ENCODE data around the gene CEACAM1. TPM values are rescaled to one million over a fixed set of nuclear protein-coding genes. Genes with fewer than 3 reads are reported as not detected.

CEACAM1 gene
- polyA plus RNA-seq, 1 donor (not counting 4 experiments of a cell fraction or from before 2014, with no cell fraction given), result 2.2 TPM

DNA sequence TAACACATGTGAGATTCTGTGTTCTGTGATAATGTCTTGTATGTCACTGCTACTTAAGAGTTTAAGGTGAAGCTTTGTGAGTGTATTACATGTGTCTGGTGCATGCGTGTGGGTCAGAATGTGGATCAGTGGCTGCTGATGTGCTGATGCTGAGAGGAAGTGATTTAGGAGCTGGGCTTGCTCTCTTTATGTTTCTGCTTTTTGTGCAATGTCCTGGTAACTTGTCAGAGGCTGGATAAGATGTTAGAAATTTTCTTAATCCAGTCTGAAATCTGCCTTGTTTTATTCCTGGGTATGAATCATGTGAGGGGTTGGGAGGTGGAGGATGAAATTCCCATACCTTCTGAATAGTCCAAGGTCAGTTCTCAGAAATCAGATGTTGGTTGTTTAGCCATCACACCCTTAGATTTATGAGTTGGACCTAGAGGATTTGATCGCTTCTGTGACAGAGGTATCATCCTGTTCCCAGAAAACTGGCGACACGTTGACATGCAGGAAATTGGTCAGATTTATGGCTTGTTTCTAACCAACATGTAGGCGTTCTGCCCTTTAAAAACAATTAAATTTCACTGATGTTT is 61.0 kb downstream of the CEACAM1 start:
- DNase-seq (ENCODE audit: low read depth, low spot score) (no peak), FAIRE-seq (no peak)
- Histone ChIP-seq H3K4me2 (ENCODE audit: control insufficient read depth, extremely low read depth, insufficient read depth, low read depth, low read length) (no peak overlapping the region), H3K27me3 (ENCODE audit: control insufficient read depth, extremely low read depth, insufficient read depth, low read length) (no peaks in the 10 kb centered on the region), H3K27ac (ENCODE audit: control insufficient read depth, insufficient read depth, low read length) (no peak overlapping the region), H3K9me1 (ENCODE audit: control insufficient read depth, extremely low read depth, insufficient read depth, low read length) (no peaks in the 10 kb centered on the region), H3K9me3 (ENCODE audit: control insufficient read depth, low read depth, low read length) (no peaks in the 10 kb centered on the region), H3K4me3 (ENCODE audit: control insufficient read depth in 2 of 3, extremely low read depth in 1 of 3, insufficient read depth in 2 of 3, low read depth in 1 of 3, low read length in 3 of 3) (no peak overlapping the region), H3K79me2 (ENCODE audit: control insufficient read depth, insufficient read depth, low read length) (no peaks in the 10 kb centered on the region), H4K20me1 (ENCODE audit: control insufficient read depth, extremely low read depth, insufficient read depth, low read length) (no peaks in the 10 kb centered on the region), H3K9ac (ENCODE audit: control insufficient read depth, extremely low read depth, insufficient read depth, low read length) (no peak overlapping the region), H3K4me1 (ENCODE audit: control insufficient read depth, extremely low read depth, insufficient read depth, low read length) (peaks cover 5% of the 10 kb centered on the region), H3K36me3 (ENCODE audit: control insufficient read depth in 2 of 2, extremely low read depth in 1 of 2, insufficient read depth in 2 of 2, low read length in 2 of 2) (no peaks in the 10 kb centered on the region), H2AFZ (ENCODE audit: control insufficient read depth, low read length) (no peak overlapping the region)
- dilution Hi-C loops (cut with MboI; ENCODE audit: extremely low pct_ligation_motif_present, low sequenced_read_pairs), result no loop called here
- TF ChIP-seq, protein P1, sequence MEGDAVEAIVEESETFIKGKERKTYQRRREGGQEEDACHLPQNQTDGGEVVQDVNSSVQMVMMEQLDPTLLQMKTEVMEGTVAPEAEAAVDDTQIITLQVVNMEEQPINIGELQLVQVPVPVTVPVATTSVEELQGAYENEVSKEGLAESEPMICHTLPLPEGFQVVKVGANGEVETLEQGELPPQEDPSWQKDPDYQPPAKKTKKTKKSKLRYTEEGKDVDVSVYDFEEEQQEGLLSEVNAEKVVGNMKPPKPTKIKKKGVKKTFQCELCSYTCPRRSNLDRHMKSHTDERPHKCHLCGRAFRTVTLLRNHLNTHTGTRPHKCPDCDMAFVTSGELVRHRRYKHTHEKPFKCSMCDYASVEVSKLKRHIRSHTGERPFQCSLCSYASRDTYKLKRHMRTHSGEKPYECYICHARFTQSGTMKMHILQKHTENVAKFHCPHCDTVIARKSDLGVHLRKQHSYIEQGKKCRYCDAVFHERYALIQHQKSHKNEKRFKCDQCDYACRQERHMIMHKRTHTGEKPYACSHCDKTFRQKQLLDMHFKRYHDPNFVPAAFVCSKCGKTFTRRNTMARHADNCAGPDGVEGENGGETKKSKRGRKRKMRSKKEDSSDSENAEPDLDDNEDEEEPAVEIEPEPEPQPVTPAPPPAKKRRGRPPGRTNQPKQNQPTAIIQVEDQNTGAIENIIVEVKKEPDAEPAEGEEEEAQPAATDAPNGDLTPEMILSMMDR (optimal IDR thresholded peaks at IDR 0.05 in 1 of 3, IDR thresholded peaks at IDR 0.05 in 1 of 3, conservative IDR thresholded peaks at IDR 0.05 in 1 of 3; ENCODE audit: extremely low read depth in 1 of 3, insufficient read depth in 2 of 3, low read length in 3 of 3), result no peak
- TF ChIP-seq EZH2 (IDR thresholded peaks at IDR 0.05; ENCODE audit: low read length), result no peak

DNA sequence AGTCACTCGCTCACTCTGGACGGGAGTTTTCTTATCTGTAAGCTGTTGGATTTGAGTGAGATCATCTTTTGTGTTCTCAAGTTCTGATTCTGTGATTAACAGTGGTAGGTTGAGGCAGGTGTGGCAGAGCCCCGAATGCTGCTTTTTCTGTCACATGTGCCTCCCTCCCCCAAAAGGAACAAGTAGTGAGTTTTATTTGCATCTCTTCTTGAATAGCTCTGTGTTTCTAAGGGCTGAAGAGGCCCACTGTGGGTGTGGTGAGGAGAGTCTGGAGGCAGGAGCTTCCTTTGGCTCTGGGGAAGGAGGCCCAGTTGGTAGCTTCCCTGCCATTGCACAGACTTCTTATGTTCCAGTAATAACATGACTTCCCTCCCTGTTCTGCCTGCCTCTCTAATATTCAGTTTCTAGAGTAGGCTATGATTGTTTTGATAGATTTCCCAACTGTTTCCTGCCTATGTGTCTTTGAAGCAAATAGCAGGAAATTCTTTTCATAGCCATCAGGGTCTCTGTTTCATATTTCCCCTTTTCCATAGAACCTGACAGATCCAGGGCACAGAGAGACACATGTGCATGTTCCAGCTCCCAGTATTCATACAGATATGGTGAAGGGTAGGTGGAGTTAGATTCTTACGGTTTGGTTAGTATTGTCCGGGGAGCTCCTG is 61.6 kb downstream of the CEACAM1 start:
- H3K27ac ChIP-seq (ENCODE audit: control insufficient read depth, insufficient read depth, low read length), result no peak overlapping the region
- FAIRE-seq, result no peak

More for the DNA sequence above, 61.6 kb downstream of the CEACAM1 start:
- dilution Hi-C loops (cut with MboI; ENCODE audit: extremely low pct_ligation_motif_present, low sequenced_read_pairs), result no loop called here
- Histone ChIP-seq H3K36me3 (ENCODE audit: control insufficient read depth in 2 of 2, extremely low read depth in 1 of 2, insufficient read depth in 2 of 2, low read length in 2 of 2) (no peaks in the 10 kb centered on the region), H2AFZ (ENCODE audit: control insufficient read depth, low read length) (no peak overlapping the region), H3K27me3 (ENCODE audit: control insufficient read depth, extremely low read depth, insufficient read depth, low read length) (no peaks in the 10 kb centered on the region), H3K4me1 (ENCODE audit: control insufficient read depth, extremely low read depth, insufficient read depth, low read length) (peaks cover 5% of the 10 kb centered on the region), H3K9me3 (ENCODE audit: control insufficient read depth, low read depth, low read length) (no peaks in the 10 kb centered on the region), H3K9ac (ENCODE audit: control insufficient read depth, extremely low read depth, insufficient read depth, low read length) (no peak overlapping the region), H3K79me2 (ENCODE audit: control insufficient read depth, insufficient read depth, low read length) (no peaks in the 10 kb centered on the region), H4K20me1 (ENCODE audit: control insufficient read depth, extremely low read depth, insufficient read depth, low read length) (no peaks in the 10 kb centered on the region), H3K4me3 (ENCODE audit: control insufficient read depth in 2 of 3, extremely low read depth in 1 of 3, insufficient read depth in 2 of 3, low read depth in 1 of 3, low read length in 3 of 3) (no peak overlapping the region), H3K4me2 (ENCODE audit: control insufficient read depth, extremely low read depth, insufficient read depth, low read depth, low read length) (no peak overlapping the region), H3K9me1 (ENCODE audit: control insufficient read depth, extremely low read depth, insufficient read depth, low read length) (no peaks in the 10 kb centered on the region)
- TF ChIP-seq, protein P1 (optimal IDR thresholded peaks at IDR 0.05 in 1 of 3, IDR thresholded peaks at IDR 0.05 in 1 of 3, conservative IDR thresholded peaks at IDR 0.05 in 1 of 3; ENCODE audit: extremely low read depth in 1 of 3, insufficient read depth in 2 of 3, low read length in 3 of 3), result no peak
- TF ChIP-seq EZH2 (IDR thresholded peaks at IDR 0.05; ENCODE audit: low read length), result no peak
- DNase-seq (ENCODE audit: low read depth, low spot score), result no peak
